ENCODE results near the gene NAXD. TPM values are rescaled to one million over a fixed set of nuclear protein-coding genes. Genes with fewer than 3 reads are reported as not detected.

NAXD gene
- total RNA-seq, 2 experiments from 2014 or later: 8.3 to 12.5 TPM

DNA sequence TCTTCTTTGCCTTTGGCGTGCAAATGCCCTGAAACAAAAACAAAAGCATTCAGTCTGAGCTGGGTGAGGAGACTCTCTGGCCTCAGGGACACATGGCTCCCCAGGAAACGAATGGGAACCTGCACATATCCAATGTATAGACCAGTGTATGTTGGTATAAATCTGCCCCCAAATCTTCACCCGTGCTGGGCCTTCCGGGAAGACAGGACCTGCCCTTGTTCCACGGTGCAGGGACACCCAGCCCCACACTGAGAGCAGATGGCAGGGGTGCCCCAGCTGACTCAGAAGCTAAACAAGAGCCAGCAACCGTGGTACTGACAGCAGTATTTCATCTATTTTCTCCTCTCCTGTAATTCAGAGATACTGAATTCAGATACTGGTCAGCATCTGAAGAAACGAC is 48.1 kb downstream of the NAXD start:
- no peak overlapping the region for H3K27ac ChIP-seq (ENCODE audit: low read depth, low read length, poor library complexity, severe bottlenecking)
- no TSS peak for BruUV-seq (replicated peaks)
- no peak overlapping the region for H3K4me3 ChIP-seq (ENCODE audit: low read depth, low read length, poor library complexity, severe bottlenecking)
- DNase-seq (ENCODE audit: low spot score): no peak
- H3K4me2 ChIP-seq (ENCODE audit: low read length): no peak overlapping the region
- ChIA-PET POLR2A (no interaction called here), CTCF (ENCODE audit: unreplicated experiment) (no interaction called here)
- no peaks in the 10 kb centered on the region for H4K20me1 ChIP-seq (ENCODE audit: insufficient read depth, low read length)
- no peaks in the 10 kb centered on the region for H3K79me2 ChIP-seq (ENCODE audit: insufficient read depth, low read depth, low read length)
- H2AFZ ChIP-seq (ENCODE audit: low read length): no peak overlapping the region
- intact Hi-C loops (cut with micrococcal nuclease; ENCODE audit: unreplicated experiment): no loop called here
- peaks cover 76% of the 10 kb centered on the region for H3K36me3 ChIP-seq (ENCODE audit: insufficient read depth, low read length)
- no peaks in the 10 kb centered on the region for H3K4me1 ChIP-seq (ENCODE audit: insufficient read depth, low read length, poor library complexity, severe bottlenecking)
- no peaks in the 10 kb centered on the region for H3K9me3 ChIP-seq (ENCODE audit: low read length)
- TF ChIP-seq EZH2phosphoT487 (IDR thresholded peaks at IDR 0.05; ENCODE audit: borderline replicate concordance, low read depth, low read length): no peak
- TF ChIP-seq, protein P1, sequence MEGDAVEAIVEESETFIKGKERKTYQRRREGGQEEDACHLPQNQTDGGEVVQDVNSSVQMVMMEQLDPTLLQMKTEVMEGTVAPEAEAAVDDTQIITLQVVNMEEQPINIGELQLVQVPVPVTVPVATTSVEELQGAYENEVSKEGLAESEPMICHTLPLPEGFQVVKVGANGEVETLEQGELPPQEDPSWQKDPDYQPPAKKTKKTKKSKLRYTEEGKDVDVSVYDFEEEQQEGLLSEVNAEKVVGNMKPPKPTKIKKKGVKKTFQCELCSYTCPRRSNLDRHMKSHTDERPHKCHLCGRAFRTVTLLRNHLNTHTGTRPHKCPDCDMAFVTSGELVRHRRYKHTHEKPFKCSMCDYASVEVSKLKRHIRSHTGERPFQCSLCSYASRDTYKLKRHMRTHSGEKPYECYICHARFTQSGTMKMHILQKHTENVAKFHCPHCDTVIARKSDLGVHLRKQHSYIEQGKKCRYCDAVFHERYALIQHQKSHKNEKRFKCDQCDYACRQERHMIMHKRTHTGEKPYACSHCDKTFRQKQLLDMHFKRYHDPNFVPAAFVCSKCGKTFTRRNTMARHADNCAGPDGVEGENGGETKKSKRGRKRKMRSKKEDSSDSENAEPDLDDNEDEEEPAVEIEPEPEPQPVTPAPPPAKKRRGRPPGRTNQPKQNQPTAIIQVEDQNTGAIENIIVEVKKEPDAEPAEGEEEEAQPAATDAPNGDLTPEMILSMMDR (conservative IDR thresholded peaks at IDR 0.05; ENCODE audit: low read length): no peak
- H3K9me2 ChIP-seq (ENCODE audit: insufficient read depth, low read length): no peaks in the 10 kb centered on the region

DNA sequence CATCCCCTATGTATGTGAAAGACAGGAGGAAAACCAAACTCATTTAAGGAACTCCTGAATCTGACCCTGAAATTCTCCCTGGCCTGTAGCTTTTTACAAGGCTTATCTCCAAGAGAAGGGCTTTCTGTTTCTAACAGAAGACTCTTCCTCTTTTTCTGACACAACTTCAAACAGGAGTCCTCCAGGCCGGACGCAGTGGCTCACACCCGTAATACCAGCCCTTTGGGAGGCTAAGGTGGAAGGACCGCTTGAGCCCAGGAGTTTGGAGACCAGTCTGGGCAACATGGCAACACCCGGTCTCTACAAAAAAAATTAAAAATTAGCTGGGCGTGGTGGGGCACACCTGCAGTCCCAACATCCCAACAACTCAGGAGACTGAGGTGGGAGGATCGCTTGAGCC is 48.7 kb downstream of the NAXD start:
- CTCF ChIA-PET (ENCODE audit: unreplicated experiment): no interaction called here

DNA sequence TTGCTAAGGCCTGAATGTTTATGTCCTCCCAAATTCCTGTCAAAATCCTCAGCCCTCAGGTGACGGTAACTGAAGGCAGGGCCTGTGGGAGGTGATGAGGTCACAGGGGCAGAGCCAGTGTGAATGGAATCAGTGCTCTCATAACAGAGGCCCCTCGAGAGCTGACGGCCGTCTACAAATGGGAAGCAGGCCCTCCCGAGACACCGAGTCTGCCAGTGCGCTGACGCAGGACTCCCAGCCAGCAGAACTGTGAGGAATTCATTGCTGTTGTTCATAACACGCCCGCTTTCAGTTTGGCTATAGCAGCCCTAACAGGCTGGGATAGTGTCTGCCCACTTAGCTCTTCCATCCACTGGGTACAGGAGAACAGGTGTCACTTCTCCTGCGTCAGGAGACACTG is 49.3 kb downstream of the NAXD start:
- no peak for DNase-seq (ENCODE audit: low spot score)
- H3K9me2 ChIP-seq (ENCODE audit: insufficient read depth, low read length): no peaks in the 10 kb centered on the region
- no peak overlapping the region for H3K4me3 ChIP-seq (ENCODE audit: low read depth, low read length, poor library complexity, severe bottlenecking)
- intact Hi-C loops (cut with micrococcal nuclease; ENCODE audit: unreplicated experiment): no loop called here
- POLR2A ChIA-PET: no interaction called here
- no peaks in the 10 kb centered on the region for H4K20me1 ChIP-seq (ENCODE audit: insufficient read depth, low read length)
- H3K27ac ChIP-seq (ENCODE audit: low read depth, low read length, poor library complexity, severe bottlenecking): no peak overlapping the region
- no peaks in the 10 kb centered on the region for H3K4me1 ChIP-seq (ENCODE audit: insufficient read depth, low read length, poor library complexity, severe bottlenecking)
- CTCF ChIA-PET (ENCODE audit: unreplicated experiment): no interaction called here
- no peaks in the 10 kb centered on the region for H3K9me3 ChIP-seq (ENCODE audit: low read length)
- no peak overlapping the region for H3K4me2 ChIP-seq (ENCODE audit: low read length)
- no peaks in the 10 kb centered on the region for H3K79me2 ChIP-seq (ENCODE audit: insufficient read depth, low read depth, low read length)
- TF ChIP-seq, protein P1 (conservative IDR thresholded peaks at IDR 0.05; ENCODE audit: low read length): no peak
- no peak for TF ChIP-seq EZH2phosphoT487 (IDR thresholded peaks at IDR 0.05; ENCODE audit: borderline replicate concordance, low read depth, low read length)
- no TSS peak for BruUV-seq (replicated peaks)
- peaks cover 75% of the 10 kb centered on the region for H3K36me3 ChIP-seq (ENCODE audit: insufficient read depth, low read length)
- no peak overlapping the region for H2AFZ ChIP-seq (ENCODE audit: low read length)

More for the DNA sequence above, 48.7 kb downstream of the NAXD start:
- Histone ChIP-seq H3K79me2 (ENCODE audit: insufficient read depth, low read depth, low read length) (no peaks in the 10 kb centered on the region), H3K4me2 (ENCODE audit: low read length) (no peak overlapping the region), H3K9me2 (ENCODE audit: insufficient read depth, low read length) (no peaks in the 10 kb centered on the region), H3K4me1 (ENCODE audit: insufficient read depth, low read length, poor library complexity, severe bottlenecking) (no peaks in the 10 kb centered on the region), H4K20me1 (ENCODE audit: insufficient read depth, low read length) (no peaks in the 10 kb centered on the region), H3K4me3 (ENCODE audit: low read depth, low read length, poor library complexity, severe bottlenecking) (no peak overlapping the region), H3K36me3 (ENCODE audit: insufficient read depth, low read length) (peaks cover 79% of the 10 kb centered on the region), H2AFZ (ENCODE audit: low read length) (no peak overlapping the region), H3K9me3 (ENCODE audit: low read length) (no peaks in the 10 kb centered on the region), H3K27ac (ENCODE audit: low read depth, low read length, poor library complexity, severe bottlenecking) (no peak overlapping the region)
- DNase-seq (ENCODE audit: low spot score): no peak
- TF ChIP-seq EZH2phosphoT487 (IDR thresholded peaks at IDR 0.05; ENCODE audit: borderline replicate concordance, low read depth, low read length): no peak
- TF ChIP-seq, protein P1 (conservative IDR thresholded peaks at IDR 0.05; ENCODE audit: low read length): no peak
- POLR2A ChIA-PET: no interaction called here
- no TSS peak for BruUV-seq (replicated peaks)
- intact Hi-C loops (cut with micrococcal nuclease; ENCODE audit: unreplicated experiment): no loop called here
